Right lobe of liver (tissue), 4 donors: ENCODE results near the gene NAALADL2.

Source experiments
- POLR2A ChIP-seq: fragments of 450-650 bp; IDR thresholded peaks from one replicate; pipeline ENCODE4 v1.6.1; 2017; ENCODE audit warnings: antibody characterized with exemption, mild to moderate bottlenecking
- TF ChIP-seq, protein P1 (sequence below), 4 donors: fragments of 200-600 bp in 3 of 4; fragments of 450-650 bp in 1 of 4; IDR thresholded peaks; one replicate each; pipeline versions ENCODE4 v1.5.1 to v1.8.0; 2016 to 2022; ENCODE audit warnings: antibody characterized with exemption in 4 of 4, mild to moderate bottlenecking in 2 of 4
- donor health status: DM: no; HTN: no; CAD: no.
- donor health status: DM: no; HTN: no; CAD: no.
- donor health status: DM: no; HTN: yes; CAD: no.

- TF ChIP-seq, protein P1, sequence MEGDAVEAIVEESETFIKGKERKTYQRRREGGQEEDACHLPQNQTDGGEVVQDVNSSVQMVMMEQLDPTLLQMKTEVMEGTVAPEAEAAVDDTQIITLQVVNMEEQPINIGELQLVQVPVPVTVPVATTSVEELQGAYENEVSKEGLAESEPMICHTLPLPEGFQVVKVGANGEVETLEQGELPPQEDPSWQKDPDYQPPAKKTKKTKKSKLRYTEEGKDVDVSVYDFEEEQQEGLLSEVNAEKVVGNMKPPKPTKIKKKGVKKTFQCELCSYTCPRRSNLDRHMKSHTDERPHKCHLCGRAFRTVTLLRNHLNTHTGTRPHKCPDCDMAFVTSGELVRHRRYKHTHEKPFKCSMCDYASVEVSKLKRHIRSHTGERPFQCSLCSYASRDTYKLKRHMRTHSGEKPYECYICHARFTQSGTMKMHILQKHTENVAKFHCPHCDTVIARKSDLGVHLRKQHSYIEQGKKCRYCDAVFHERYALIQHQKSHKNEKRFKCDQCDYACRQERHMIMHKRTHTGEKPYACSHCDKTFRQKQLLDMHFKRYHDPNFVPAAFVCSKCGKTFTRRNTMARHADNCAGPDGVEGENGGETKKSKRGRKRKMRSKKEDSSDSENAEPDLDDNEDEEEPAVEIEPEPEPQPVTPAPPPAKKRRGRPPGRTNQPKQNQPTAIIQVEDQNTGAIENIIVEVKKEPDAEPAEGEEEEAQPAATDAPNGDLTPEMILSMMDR (IDR thresholded peaks at IDR 0.05) = no peak
- TF ChIP-seq POLR2A = no peak
These were observed 484.8 kb downstream of the NAALADL2 start for GRCh38 chr3:175343946-175344345.
